Hematopoietic multipotent progenitor cell (in vitro differentiated cells): ENCODE data around the gene FSTL4. TPM values are rescaled to one million over a fixed set of nuclear protein-coding genes. Genes with fewer than 3 reads are reported as not detected.
A peak's percentile ranks its signal among the peaks of the same experiment; 100 is the strongest.
"Not testable (repeated sequence)": the region's sequence is repeated elsewhere in the genome, so short reads cannot be mapped to it uniquely, and the experiment has no call there.

Source experiments
- DNase-seq, 3 donors: peaks; one replicate each; pipeline ENCODE4 v3.0.0-alpha.2; 2011 to 2015; ENCODE audit warnings: low read depth in 2 of 3, low spot score in 2 of 3
- total RNA-seq: library from RNA; depleted of rRNA; stranded (reverse); fragments of >200 nt; gene quantifications from one replicate; pipeline ENCODE4 v1.2.3, GENCODE V29; 2012

Gene FSTL4
- total RNA-seq, 1 donor: under 0.01 TPM

DNA sequence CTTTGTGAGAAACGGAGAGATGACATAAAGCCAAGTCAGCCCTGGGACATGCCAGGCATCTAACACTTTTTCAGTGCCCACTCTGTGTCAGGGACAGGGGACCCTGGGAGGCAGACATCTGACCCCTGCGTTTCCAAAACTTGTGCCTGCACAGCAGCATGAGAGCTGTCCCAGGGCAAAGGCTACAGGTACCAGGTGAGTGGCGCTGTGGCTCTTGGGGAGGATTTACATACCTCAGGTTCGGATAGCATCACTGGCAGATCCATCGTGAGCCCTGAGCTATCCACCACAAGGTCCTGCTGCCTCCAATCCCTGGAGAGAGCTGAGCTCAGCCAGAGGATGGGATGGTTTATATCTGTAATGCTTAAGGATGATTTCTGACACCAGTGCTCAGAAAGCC lies 52.4 kb downstream of the FSTL4 start:
- DNase-seq: no peak

DNA sequence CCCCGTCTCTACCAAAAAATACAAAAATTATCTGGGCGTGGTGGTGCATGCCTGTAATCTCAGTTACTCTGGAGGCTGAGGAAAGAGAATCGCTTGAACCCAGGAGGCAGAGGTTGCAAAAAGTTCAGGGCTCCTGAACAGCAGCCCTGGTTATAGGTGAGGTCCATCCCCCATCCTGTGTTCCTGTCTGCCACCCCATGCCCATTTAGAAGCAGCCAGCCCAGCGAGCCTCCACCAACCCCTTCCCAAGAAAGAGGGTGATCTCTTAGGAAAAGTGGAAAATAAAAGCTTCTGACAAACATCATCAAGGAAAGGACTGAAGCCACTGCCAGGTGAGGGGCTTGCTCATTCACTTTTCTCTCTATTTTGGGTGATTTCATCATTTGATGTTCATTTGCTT lies 55.8 kb downstream of the FSTL4 start:
- DNase-seq: no peak

DNA sequence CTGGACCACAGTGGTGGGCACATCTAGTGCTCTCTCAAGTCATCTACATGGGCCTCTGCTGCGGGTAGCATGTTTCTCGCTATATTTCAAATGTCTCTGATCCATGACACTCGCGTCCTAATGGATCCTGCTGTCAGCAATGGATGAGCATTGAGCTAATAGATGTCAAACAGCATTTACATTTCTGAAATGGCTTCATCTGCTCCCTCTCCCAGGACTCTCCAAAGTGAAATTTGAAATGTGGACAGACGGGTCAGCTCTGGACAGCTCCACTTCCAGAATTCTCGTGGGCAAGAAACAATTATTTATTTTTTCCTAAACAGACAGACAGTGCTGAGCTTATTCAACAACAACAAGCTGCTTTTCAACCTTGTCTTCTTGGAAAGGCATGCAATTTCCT lies 58.1 kb downstream of the FSTL4 start:
- no peak for DNase-seq

DNA sequence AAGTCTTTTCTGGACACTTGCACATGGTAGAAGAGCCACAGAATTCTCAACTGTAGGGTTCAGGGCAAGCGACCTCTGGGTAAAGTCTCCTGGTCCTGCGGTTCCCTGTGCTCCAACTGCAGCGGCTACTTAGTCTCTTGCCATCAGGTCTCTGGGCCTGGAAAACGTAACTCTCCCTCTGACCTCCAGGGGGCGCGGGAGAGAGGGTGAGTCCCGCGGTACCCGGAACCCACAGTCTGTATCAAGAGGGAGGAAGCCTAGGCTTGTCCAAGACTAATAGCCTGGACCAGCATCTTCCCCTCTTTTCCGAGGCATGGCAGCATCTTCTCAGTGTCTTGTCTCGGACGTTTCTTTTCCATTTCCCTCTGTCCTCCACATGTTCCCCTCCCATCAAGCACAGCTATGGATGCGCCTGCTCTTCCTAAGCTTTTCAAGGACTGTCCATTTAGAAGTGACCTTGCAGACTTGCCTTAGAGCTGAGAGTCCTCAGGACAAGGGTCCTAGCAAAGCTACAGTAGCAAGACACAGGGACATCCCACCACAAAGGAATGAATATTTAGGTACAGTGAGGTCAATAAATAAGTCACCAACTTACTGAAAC lies 59.3 kb downstream of the FSTL4 start:
- DNase-seq: peak; percentile 10 to 72 (median 43)

DNA sequence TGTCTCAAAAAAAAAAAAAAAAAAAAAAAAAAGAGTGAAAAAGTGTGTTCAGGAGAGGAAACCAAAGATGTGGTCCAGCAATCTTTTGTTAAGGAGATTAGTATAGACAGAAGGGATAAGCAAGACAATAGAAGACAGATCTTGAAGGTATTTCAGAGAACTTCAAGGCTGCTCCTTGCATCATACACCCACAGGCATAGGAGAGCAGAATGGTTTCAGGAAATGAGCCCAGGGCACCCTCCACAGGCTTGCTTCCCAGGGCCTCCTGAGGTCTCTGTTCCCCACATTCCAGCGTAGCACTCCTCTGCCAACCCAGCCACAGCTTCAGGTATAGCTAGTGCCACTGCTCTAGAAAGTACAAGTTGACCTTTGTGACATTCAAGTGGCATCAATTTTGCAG lies 65.8 kb downstream of the FSTL4 start:
- no peak for DNase-seq

DNA sequence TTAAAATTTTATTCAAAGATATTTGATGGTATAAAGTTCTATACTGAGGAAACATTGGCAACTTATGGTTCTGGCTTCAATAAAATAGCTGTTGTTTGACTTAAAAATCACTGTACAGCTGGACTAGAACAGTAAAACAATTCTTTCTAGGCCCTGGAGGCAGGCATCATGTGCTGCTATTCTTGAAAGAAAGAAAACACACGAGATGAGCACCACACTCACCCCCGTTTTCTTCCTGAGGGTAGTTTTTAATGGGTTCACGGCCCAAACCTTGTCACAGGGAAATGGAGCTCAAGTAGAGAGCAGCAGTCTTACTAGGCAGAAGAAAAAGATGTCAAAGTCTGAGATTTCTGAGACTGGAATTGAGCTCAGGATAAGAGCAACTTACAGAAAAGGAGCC lies 68.0 kb downstream of the FSTL4 start:
- no peak for DNase-seq

DNA sequence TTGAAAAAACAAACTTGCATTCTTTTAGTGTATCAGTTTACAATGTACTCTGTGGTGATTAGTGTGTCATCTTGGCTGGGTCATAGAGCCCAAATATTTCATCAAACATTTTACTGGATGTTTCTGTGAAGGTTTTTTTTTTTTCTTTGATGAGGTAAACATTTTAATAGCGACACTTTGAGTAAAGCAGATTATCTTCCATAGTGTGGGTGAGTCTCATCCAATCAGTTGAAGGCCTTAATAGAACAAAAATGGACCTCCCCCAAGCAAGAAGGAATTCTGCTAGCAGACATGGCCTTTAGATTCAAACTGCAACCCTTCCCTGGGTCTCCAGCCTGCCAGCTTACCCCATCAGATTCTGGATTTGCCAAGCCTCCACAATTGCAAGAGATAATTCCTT lies 72.5 kb downstream of the FSTL4 start:
- no peak for DNase-seq

DNA sequence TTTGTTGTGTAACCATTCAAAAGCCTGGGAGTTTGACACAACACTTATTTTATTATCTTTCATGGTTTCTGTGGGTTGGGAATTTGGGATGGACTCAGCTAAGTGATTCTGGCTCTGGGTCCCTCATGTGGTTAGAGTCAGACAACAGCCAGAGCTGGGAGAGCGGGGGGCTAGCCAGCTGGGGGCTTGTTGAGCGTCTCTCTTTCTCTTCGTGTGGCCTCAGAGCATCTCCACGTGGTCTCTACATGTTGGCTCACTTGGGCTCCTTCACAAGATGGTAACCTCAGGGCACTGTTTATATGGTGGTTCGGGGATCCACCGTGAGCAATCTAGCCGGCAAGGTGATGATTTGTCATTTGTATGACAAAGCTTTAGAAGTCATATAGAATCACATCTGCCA lies 73.6 kb downstream of the FSTL4 start:
- no peak for DNase-seq

DNA sequence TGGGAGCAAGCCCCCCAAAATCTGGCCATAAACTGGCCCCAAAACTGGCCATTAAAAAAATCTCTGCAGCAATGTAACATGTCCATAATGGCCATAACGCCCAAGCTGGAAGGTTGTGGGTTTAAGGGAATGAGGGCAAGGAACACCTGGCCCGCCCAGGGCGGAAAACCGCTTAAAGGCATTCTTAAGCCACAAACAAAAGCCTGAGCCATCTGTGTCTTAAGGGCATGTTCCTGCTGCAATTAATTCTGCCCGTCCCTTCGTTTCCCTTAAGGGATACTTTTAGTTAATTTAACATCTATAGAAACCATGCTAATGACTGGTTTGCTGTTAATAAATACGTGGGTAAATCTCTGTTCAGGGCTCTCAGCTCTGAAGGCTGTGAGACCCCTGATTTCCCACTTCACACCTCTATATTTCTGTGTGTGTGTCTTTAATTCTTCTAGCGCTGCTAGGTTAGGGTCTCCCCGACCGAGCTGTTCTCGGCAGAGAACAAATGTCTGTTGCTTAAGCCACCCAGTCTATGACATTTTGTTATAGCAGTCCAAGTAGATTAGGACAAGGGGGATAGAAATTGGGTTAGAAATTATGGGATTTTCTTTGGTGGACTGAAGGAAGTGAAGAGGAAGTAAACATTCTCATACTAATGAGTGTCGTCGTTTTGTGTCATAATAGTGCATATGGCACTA lies 77.0 kb downstream of the FSTL4 start:
- not testable (repeated sequence) for DNase-seq

DNA sequence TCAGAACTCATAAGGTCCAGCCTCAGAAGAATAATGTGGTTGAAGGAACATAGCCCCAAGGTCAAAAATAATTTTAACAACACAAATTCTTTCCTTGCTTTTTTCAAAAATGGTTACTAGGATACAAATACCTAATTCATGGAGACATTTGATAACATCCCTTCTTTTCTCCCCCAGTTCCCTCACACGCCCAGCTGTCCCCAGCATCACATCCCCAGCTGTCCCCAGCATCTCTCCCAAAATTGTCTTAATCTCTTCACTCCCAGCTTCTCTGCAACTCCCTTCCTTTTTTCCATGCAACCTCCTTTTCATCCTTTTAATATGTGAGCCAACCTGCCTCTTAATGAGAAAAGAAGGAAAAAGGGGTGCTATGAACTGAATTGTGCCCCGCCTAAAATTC lies 77.8 kb downstream of the FSTL4 start:
- no peak for DNase-seq

DNA sequence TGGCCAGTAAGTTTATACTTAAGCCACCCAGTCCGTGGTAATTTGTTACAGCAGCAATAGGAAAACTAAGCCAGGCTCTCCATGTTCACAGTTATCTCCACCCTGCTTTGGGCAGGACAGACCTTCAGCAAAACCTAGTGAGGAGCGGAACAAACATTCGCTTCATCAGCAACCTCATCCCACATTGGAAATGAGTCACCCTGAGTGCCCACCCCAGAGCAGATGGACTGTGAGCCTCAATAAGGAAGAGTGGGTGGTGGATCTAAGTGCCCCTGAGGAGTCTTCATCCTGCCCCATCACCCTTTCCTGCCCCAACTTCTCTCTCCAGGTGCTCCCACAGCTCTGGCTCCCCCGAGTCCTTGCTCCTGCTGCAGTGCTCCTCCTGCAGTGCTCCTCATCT lies 78.8 kb downstream of the FSTL4 start:
- DNase-seq: no peak

DNA sequence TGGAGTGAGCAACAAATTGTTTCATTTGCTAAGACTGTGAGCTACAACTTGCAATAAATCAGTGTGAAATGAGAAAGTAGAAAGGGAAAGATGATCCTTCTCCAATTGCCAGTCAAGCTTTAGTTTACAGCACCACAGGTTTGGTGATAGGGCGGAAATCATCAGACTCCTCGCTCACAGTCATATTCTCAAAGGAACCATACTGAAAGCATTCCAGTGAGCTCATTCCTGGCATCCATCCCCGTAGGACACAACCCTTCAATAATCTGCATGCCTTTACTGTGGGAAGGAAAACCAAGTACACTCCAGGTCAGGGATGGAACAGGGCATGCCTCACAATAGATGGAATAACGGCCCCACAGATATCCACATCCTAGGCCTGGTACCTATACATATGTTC lies 80.7 kb downstream of the FSTL4 start:
- no peak for DNase-seq

DNA sequence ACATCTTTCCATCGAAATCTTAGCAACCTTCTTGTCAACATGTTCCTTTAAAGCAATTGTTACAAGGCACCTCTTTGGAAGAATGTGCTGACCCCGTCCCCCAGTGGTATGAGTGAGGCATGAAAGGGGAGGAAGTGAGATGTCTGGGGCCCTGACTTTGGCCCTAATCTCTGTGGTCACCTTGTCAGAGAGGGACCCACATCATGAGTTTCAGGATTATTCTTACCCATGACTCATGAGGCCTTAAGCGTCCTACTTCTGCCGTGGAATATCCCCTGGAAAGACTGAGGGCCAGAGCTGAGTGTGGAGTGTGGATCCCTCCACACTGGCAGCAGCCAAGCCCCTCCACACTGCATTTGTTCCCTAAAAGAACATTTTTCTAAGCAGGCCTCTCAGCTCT lies 81.2 kb downstream of the FSTL4 start:
- no peak for DNase-seq

DNA sequence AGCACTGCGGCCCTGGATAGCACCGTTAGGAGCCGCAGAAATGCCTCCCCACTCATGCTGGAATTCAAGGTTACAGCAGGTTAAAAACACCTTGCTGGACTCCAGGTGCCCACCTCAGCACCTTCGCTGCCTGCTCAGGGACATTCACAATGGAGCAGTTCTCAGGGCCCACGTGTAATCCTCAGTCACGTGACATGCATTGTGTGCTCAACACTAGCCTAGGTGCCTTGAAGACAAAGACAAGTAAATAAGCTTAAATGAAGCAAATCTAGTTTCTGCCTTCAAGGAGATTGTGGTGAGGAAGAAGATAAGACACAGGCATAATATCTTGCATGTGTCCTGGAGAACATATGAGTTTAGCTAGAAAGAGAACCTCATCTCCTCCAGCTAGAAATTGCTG lies 82.1 kb downstream of the FSTL4 start:
- no peak for DNase-seq

DNA sequence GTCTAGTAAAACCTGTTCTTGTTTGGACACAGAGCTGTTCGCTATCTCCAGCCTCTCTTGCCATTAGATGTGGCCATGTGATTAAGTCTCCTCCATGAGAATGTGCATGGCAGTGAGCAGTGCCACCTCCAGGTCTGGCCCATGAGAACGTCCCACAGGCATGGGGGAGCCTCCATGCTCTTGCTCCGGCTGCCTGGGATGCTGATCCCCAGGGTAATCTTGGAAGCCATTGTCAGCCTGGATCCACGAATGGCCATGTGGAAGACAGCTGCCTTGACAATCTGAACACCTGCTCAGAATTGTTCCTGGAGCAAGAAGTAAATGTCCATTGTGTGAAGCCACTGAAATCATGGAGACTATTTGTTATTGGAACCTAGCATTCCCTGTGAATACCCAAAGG lies 83.5 kb downstream of the FSTL4 start:
- no peak for DNase-seq

DNA sequence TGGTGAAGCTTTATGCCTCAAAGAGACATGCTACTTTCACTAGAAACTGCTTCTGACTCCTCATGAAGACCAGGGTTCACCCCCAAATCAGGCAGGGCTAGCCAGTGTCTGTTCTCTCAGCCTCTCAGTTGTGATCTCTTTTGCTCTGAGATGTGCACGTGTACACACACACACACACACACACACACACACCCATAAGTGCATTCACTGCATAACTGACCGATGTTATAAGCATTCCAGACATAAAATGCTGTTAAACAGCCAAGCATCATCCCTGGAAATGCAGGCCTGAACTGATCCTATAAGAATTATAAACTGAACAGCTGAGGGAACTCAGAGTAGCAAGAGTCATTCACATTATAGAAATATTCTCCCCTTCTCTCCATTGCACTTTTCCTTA lies 85.0 kb downstream of the FSTL4 start:
- no peak for DNase-seq

DNA sequence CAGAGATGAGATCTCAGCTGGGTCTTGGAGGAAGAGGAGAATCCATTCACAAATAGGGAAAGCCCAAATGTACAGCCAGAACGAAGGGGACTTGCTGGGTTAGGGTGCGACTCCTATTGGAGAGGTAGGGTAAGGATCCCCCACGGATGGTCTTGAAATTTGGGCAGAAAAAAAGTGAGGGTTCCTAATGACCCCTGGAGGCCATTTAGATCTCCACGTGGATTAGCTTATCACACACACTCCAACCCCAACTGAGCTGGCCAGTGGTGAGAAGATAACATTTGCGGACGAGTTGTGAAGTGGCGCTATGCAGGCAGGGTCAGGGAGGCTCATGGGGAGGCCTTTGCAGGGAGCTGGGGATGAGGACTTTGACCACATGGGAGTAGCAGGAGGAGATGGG lies 86.0 kb downstream of the FSTL4 start:
- no peak for DNase-seq

DNA sequence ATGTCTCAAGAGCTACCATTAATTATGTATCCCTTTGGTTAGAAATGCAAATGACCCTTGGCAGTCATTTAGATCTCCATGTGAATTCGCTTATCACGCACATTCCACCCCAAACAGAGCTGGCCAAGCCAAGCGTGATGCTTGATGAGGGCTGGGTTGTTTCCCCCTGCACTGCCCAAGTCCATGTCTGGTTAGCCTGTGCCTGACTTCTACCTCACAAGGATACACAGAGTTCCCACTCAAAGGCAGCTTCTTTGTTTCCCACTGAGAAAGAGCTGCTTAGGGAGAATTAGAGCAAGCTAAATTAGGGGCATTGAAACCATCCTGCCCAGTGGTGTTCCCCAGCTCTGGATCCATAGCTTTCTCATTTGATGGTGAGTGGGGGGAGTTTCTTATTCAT lies 87.2 kb downstream of the FSTL4 start:
- DNase-seq: no peak

DNA sequence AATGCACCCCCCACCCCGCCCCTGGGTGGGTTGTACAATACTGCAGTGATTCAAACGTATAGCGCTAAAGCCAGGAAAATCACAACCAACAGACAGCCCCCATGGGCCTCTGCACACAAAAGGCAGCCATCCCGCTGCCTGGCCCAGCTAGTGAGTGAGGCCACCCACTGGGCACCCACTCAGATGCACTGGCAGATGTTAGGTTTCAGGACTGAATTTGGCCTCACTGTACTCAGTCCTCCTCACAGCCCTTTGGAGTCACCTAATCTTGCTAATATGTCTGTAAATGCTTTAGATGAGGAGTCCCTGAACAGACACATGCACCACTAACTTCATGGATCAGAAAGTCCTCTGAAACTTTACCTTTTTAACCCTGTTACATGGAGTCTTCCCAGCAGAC lies 87.7 kb downstream of the FSTL4 start:
- no peak for DNase-seq

DNA sequence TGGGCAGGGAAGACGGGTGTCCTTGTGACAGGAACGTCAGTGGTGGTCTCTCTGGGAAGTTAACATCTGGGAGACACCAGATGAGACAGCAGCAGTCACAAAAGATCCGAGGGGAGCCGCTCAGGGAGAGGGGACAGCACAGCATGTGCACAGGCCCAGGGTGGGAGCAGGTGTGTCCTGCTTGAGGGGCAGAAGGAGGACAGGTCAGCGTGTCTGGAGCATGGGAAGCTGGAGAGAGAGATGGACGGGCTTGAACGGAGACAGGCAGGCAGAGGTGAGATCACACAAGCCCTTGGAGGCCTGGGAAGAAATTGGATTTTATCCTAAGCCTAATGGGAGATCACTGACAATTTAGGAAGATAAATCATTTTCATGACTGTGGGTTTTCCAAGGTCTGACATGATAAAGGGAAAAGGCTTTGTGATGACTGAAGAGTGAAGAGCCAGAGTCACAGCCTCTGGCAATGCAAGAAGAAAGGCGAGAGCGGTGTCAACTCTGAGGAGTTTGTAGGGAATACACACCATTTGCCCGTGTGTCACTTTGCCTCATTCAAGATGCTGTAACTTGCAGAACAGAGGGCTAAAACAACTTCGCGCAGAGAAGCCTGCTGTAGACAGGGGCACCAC lies 88.3 kb downstream of the FSTL4 start:
- DNase-seq: no peak

DNA sequence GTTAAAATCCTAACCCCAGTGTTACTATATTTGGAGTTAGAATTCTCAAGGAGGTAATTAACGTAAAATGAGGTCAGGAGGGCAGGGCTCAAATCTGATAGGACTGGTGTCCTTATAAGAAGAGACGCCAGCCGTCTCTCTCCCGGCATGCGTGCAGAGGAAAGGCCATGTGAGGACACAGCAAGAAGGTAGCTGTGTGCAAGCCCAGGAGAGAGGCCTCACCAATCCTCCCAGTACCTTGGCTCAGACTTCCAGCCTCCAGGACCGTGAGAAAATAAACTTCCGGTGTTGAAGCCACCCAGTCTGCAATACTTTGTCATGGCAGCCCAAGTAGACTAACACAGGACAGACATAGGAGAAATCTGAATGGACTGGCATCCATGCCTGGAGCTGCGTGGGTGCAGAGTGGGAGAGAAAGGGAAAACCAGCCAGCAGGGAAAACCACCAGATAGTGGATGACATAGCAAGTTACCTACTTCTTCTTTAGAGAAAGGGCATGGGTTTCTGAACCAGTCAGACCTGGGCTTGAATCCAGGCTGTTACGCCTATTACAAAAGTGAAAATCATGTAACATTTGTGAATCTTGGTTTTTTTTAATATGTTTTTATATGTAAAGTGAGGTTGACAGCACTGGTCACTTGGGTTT lies 89.2 kb downstream of the FSTL4 start:
- no peak for DNase-seq

DNA sequence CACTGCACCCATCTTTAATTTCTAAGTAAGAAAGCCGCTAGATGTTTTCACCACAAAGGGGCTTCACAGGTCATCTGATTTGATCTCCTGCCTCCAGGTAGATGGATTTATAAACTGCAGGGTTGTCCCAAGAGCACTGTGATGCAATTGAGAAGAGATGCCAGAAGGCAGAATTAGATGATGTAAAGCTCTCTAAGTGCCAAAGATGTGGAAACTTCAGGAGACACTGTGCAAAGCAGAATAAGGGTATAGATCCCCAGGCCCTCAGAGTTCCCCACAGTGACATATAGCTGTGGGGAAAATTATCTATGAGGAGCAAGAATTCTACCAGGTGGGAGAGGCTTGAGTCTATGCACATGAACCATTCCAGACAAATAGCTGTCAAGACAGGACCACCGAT lies 90.5 kb downstream of the FSTL4 start:
- no peak for DNase-seq
